Keratinocyte (primary cell): Measurements from ENCODE around the gene CDYL2. TPM values are rescaled to one million over a fixed set of nuclear protein-coding genes. Genes with fewer than 3 reads are reported as not detected.

Source experiments
- DNase-seq: peaks from one replicate; pipeline ENCODE4 v3.0.0-alpha.2; 2011; ENCODE audit warnings: low read depth, missing footprints, low spot score
- FAIRE-seq: peaks from 2 replicates; lab custom pipeline; 2011; peaks lifted over from hg19 to GRCh38; lab: Jason Lieb, UNC
- H2AFZ ChIP-seq: 2 replicates; pipeline ENCODE4 v1.6.0; 2012; ENCODE audit warnings: low read length, control low read depth, inconsistent platforms; ENCODE audit not compliant: control insufficient read depth
- H3K27ac ChIP-seq: 2 replicates; pipeline ENCODE4 v1.5.1; 2011; ENCODE audit warnings: low read length; ENCODE audit not compliant: control insufficient read depth, insufficient read depth
- H3K27me3 ChIP-seq: 3 replicates; pipeline ENCODE4 v1.6.0; 2011; ENCODE audit warnings: low read length; ENCODE audit not compliant: control insufficient read depth, insufficient read depth; ENCODE audit errors: extremely low read depth
- H3K36me3 ChIP-seq, 2 experiments: 2 replicates in 1 of 2; 3 replicates in 1 of 2; pipeline ENCODE4 v1.5.1; 2011; ENCODE audit warnings: low read length in 2 of 2, mild to moderate bottlenecking in 1 of 2; ENCODE audit not compliant: control insufficient read depth in 2 of 2, insufficient read depth in 2 of 2; ENCODE audit errors: extremely low read depth in 1 of 2
- H3K4me1 ChIP-seq: 3 replicates; pipeline ENCODE4 v1.5.1; 2011; ENCODE audit warnings: low read length; ENCODE audit not compliant: control insufficient read depth, insufficient read depth; ENCODE audit errors: extremely low read depth
- H3K4me2 ChIP-seq: 3 replicates; pipeline ENCODE4 v1.6.0; 2011; ENCODE audit warnings: low read depth, low read length; ENCODE audit not compliant: control insufficient read depth, insufficient read depth; ENCODE audit errors: extremely low read depth
- H3K4me3 ChIP-seq, 3 experiments: fragments of 200-600 bp in 1 of 3; sonication (generic) in 1 of 3; 2 replicates in 2 of 3; 3 replicates in 1 of 3; pipeline ENCODE4 v1.5.1; 2011 to 2016; ENCODE audit warnings: low read length in 3 of 3, mild to moderate bottlenecking in 3 of 3, control low read depth in 2 of 3, inconsistent platforms in 1 of 3, low read depth in 1 of 3, mixed read lengths in 1 of 3, mixed run types in 1 of 3, moderate library complexity in 1 of 3; ENCODE audit not compliant: control insufficient read depth in 2 of 3, insufficient read depth in 2 of 3; ENCODE audit errors: extremely low read depth in 1 of 3
- H3K79me2 ChIP-seq: 2 replicates; pipeline ENCODE4 v1.6.0; 2012; ENCODE audit warnings: low read length; ENCODE audit not compliant: control insufficient read depth, insufficient read depth
- H3K9ac ChIP-seq: 3 replicates; pipeline ENCODE4 v1.6.0; 2011; ENCODE audit warnings: low read length; ENCODE audit not compliant: control insufficient read depth, insufficient read depth; ENCODE audit errors: extremely low read depth
- H3K9me1 ChIP-seq: 3 replicates; pipeline ENCODE4 v1.6.0; 2011; ENCODE audit warnings: low read length; ENCODE audit not compliant: control insufficient read depth, insufficient read depth; ENCODE audit errors: extremely low read depth
- H3K9me3 ChIP-seq: 2 replicates; pipeline ENCODE4 v1.5.1; 2012; ENCODE audit warnings: low read depth, low read length; ENCODE audit not compliant: control insufficient read depth
- H4K20me1 ChIP-seq: 3 replicates; pipeline ENCODE4 v1.6.0; 2011; ENCODE audit warnings: low read length; ENCODE audit not compliant: control insufficient read depth, insufficient read depth; ENCODE audit errors: extremely low read depth
- EZH2 ChIP-seq: IDR thresholded peaks from one replicate; pipeline ENCODE4 v1.6.1; 2012; ENCODE audit warnings: inconsistent platforms, mild to moderate bottlenecking, low read length, moderate library complexity
- dilution Hi-C: fragments of 300-500 bp; cut with MboI; formaldehyde crosslinking; loops from one replicate; pipeline ENCODE4 v1.7.0; 2020; ENCODE audit warnings: low sequenced_read_pairs; ENCODE audit not compliant: extremely low pct_ligation_motif_present
- polyA plus RNA-seq, 5 experiments: library from polyadenylated mRNA; depleted of rRNA in 3 of 5; stranded (reverse) in 3 of 5; stranded (forward) in 1 of 5; unstranded in 1 of 5; fragments of >200 nt; gene quantifications; 1 replicate in 1 of 5; 2 replicates in 3 of 5; 3 replicates in 1 of 5; pipeline versions ENCODE4 v1.2.1 to v1.2.3, GENCODE V29; 2011 to 2012; ENCODE audit warnings: missing spikeins in 2 of 5, low read depth in 1 of 5, low replicate concordance in 1 of 5
- TF ChIP-seq, protein P1 (sequence below), 3 experiments: IDR thresholded peaks in 1 of 3; conservative IDR thresholded peaks in 1 of 3; optimal IDR thresholded peaks in 1 of 3; 2 replicates in 2 of 3; 3 replicates in 1 of 3; pipeline versions ENCODE3 to v1.5.1; 2011; ENCODE audit warnings: low read length in 3 of 3, mild to moderate bottlenecking in 3 of 3, moderate library complexity in 2 of 3, control low read depth in 1 of 3, inconsistent platforms in 1 of 3; ENCODE audit not compliant: insufficient read depth in 2 of 3; ENCODE audit errors: extremely low read depth in 1 of 3

The CDYL2 gene
- polyA plus RNA-seq, 1 donor (not counting 4 experiments of a cell fraction or from before 2014, with no cell fraction given) = 2.0 TPM

DNA sequence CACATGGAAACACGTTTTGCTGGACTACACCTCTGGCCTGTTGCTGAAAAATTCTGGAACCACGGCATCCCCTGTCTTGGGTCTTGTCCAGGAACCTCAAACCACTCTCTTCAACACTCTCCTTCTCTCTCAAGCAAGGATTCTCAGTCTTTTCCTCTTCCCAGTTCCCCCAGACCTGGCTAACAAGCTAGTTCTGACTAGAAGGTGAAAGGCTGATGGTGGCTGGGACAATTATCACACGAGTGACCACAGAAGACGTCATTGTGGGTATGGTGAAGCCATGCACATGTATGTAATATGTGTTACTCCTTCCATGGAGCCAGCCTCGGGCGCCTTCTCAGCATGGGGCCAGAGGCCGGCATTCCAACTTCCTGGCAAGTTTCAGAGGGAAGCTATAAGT lies 123.0 kb downstream of the CDYL2 start:
- no peaks in the 10 kb centered on the region for H3K79me2 ChIP-seq
- H3K4me2 ChIP-seq = no peak overlapping the region
- H3K4me3 ChIP-seq = no peak overlapping the region
- H3K9me3 ChIP-seq = no peaks in the 10 kb centered on the region
- no peak overlapping the region for H3K9ac ChIP-seq
- no peaks in the 10 kb centered on the region for H3K36me3 ChIP-seq
- DNase-seq = no peak
- H3K27ac ChIP-seq = no peak overlapping the region
- no peaks in the 10 kb centered on the region for H3K4me1 ChIP-seq
- no peaks in the 10 kb centered on the region for H3K27me3 ChIP-seq
- TF ChIP-seq EZH2 = no peak
- TF ChIP-seq, protein P1, sequence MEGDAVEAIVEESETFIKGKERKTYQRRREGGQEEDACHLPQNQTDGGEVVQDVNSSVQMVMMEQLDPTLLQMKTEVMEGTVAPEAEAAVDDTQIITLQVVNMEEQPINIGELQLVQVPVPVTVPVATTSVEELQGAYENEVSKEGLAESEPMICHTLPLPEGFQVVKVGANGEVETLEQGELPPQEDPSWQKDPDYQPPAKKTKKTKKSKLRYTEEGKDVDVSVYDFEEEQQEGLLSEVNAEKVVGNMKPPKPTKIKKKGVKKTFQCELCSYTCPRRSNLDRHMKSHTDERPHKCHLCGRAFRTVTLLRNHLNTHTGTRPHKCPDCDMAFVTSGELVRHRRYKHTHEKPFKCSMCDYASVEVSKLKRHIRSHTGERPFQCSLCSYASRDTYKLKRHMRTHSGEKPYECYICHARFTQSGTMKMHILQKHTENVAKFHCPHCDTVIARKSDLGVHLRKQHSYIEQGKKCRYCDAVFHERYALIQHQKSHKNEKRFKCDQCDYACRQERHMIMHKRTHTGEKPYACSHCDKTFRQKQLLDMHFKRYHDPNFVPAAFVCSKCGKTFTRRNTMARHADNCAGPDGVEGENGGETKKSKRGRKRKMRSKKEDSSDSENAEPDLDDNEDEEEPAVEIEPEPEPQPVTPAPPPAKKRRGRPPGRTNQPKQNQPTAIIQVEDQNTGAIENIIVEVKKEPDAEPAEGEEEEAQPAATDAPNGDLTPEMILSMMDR (optimal IDR thresholded peaks at IDR 0.05 in 1 of 3, IDR thresholded peaks at IDR 0.05 in 1 of 3, conservative IDR thresholded peaks at IDR 0.05 in 1 of 3; ENCODE audit: extremely low read depth in 1 of 3, insufficient read depth in 2 of 3, low read length in 3 of 3) = no peak
- no peak for FAIRE-seq
- no peaks in the 10 kb centered on the region for H3K9me1 ChIP-seq
- H2AFZ ChIP-seq = no peak overlapping the region
- no peaks in the 10 kb centered on the region for H4K20me1 ChIP-seq
- dilution Hi-C loops = no loop called here

- dilution Hi-C loops = no loop called here
Measured at GRCh38 chr16:80680839-80681238, 123.6 kb downstream of the CDYL2 start.

More at GRCh38 chr16:80680839-80681238, 123.6 kb downstream of the CDYL2 start:
- Histone ChIP-seq H3K79me2 (no peaks in the 10 kb centered on the region), H3K27me3 (no peaks in the 10 kb centered on the region), H3K4me3 (no peak overlapping the region), H2AFZ (no peak overlapping the region), H3K36me3 (no peaks in the 10 kb centered on the region), H3K9ac (no peak overlapping the region), H3K9me1 (no peaks in the 10 kb centered on the region), H3K27ac (no peak overlapping the region), H3K9me3 (no peaks in the 10 kb centered on the region), H3K4me1 (no peaks in the 10 kb centered on the region), H4K20me1 (no peaks in the 10 kb centered on the region), H3K4me2 (no peak overlapping the region)
- FAIRE-seq (no peak), DNase-seq (no peak)
- TF ChIP-seq, protein P1 (optimal IDR thresholded peaks at IDR 0.05 in 1 of 3, IDR thresholded peaks at IDR 0.05 in 1 of 3, conservative IDR thresholded peaks at IDR 0.05 in 1 of 3; ENCODE audit: extremely low read depth in 1 of 3, insufficient read depth in 2 of 3, low read length in 3 of 3) = no peak
- TF ChIP-seq EZH2 = no peak
